ENCODE measurements around the gene LAMA2. TPM values are rescaled to one million over a fixed set of nuclear protein-coding genes. Genes with fewer than 3 reads are reported as not detected.

Gene LAMA2
- total RNA-seq, 1 experiment from 2014 or later, result 8.2 TPM

DNA sequence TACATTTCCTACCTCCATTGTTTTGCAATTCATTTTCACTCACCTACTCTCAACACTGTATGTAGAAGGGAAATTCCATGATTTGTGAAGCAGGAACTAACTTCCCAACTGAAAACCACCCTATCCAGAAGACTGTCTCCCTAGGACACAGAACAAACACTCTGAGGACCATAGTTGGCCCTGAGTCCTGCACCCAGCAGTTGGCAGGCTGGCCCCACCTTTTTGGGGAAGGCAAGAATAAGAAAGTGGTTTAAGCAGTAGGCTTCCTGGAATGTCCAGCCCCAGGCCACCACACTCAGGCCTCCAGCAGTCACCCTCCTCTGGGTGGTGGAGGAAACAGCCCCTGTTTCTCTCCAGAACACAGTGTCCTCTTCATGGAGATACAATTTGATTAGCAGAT lies 568.2 kb downstream of the LAMA2 start:
- Histone ChIP-seq H3K4me3 (replicated peaks in 1 of 2; ENCODE audit: low read depth in 1 of 2, low read length in 2 of 2) (no peak overlapping the region), H2AFZ (ENCODE audit: low read depth, low read length, poor library complexity, severe bottlenecking) (no peak overlapping the region), H4K20me1 (ENCODE audit: insufficient read depth) (no peaks in the 10 kb centered on the region), H3K79me2 (ENCODE audit: insufficient read depth, low read length) (no peaks in the 10 kb centered on the region), H3K9ac (ENCODE audit: low read length) (no peak overlapping the region), H3K9me2 (ENCODE audit: insufficient read depth) (no peaks in the 10 kb centered on the region), H3K36me3 (ENCODE audit: control insufficient read depth in 1 of 2, insufficient read depth in 2 of 2, low read length in 2 of 2) (no peaks in the 10 kb centered on the region), H3K27me3 (ENCODE audit: insufficient read depth, low read length) (no peaks in the 10 kb centered on the region), H3K4me2 (ENCODE audit: low read length) (no peak overlapping the region), H3K9me3 (ENCODE audit: control insufficient read depth in 1 of 2, insufficient read depth in 1 of 2, low read depth in 1 of 2, low read length in 2 of 2) (no peaks in the 10 kb centered on the region), H3K27ac (ENCODE audit: low read depth, low read length) (no peak overlapping the region), H3K4me1 (ENCODE audit: control insufficient read depth in 1 of 2, insufficient read depth in 2 of 2, low read length in 2 of 2) (no peaks in the 10 kb centered on the region)
- BruUV-seq (replicated peaks), result no TSS peak
- TF ChIP-seq, protein P1, sequence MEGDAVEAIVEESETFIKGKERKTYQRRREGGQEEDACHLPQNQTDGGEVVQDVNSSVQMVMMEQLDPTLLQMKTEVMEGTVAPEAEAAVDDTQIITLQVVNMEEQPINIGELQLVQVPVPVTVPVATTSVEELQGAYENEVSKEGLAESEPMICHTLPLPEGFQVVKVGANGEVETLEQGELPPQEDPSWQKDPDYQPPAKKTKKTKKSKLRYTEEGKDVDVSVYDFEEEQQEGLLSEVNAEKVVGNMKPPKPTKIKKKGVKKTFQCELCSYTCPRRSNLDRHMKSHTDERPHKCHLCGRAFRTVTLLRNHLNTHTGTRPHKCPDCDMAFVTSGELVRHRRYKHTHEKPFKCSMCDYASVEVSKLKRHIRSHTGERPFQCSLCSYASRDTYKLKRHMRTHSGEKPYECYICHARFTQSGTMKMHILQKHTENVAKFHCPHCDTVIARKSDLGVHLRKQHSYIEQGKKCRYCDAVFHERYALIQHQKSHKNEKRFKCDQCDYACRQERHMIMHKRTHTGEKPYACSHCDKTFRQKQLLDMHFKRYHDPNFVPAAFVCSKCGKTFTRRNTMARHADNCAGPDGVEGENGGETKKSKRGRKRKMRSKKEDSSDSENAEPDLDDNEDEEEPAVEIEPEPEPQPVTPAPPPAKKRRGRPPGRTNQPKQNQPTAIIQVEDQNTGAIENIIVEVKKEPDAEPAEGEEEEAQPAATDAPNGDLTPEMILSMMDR (IDR thresholded peaks at IDR 0.05 in 2 of 3, conservative IDR thresholded peaks at IDR 0.05 in 1 of 3; ENCODE audit: borderline replicate concordance in 1 of 3, insufficient read depth in 1 of 3, low read depth in 2 of 3, low read length in 2 of 3), result no peak
- TF ChIP-seq EZH2phosphoT487 (IDR thresholded peaks at IDR 0.05; ENCODE audit: borderline replicate concordance), result no peak
- TF ChIP-seq EGR1 (IDR thresholded peaks at IDR 0.05; ENCODE audit: low read depth), result no peak
- TF ChIP-seq CBX3 (IDR thresholded peaks at IDR 0.05; ENCODE audit: low read depth), result no peak
- TF ChIP-seq ZNF274 (IDR thresholded peaks at IDR 0.05; ENCODE audit: low read depth, low read length), result no peak
- no peak for TF ChIP-seq POLR2A (IDR thresholded peaks at IDR 0.05; ENCODE audit: borderline replicate concordance, extremely low read depth, insufficient read depth, insufficient read length)
- TF ChIP-seq ZFX (IDR thresholded peaks at IDR 0.05), result no peak
- TF ChIP-seq, protein P2, sequence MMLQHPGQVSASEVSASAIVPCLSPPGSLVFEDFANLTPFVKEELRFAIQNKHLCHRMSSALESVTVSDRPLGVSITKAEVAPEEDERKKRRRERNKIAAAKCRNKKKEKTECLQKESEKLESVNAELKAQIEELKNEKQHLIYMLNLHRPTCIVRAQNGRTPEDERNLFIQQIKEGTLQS (IDR thresholded peaks at IDR 0.05), result no peak
- no peak for TF ChIP-seq RAD21 (IDR thresholded peaks at IDR 0.05; ENCODE audit: low read depth)
- TF ChIP-seq EZH2 (IDR thresholded peaks at IDR 0.05), result no peak
- no peak for TF ChIP-seq CEBPB (IDR thresholded peaks at IDR 0.05; ENCODE audit: low read depth)
- TF ChIP-seq ELF1 (IDR thresholded peaks at IDR 0.05; ENCODE audit: borderline replicate concordance, low read depth), result no peak
- TF ChIP-seq, protein P3, sequence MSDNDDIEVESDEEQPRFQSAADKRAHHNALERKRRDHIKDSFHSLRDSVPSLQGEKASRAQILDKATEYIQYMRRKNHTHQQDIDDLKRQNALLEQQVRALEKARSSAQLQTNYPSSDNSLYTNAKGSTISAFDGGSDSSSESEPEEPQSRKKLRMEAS (IDR thresholded peaks at IDR 0.05), result no peak
- TF ChIP-seq FOSL1 (IDR thresholded peaks at IDR 0.05; ENCODE audit: low read depth), result no peak
- TF ChIP-seq POLR2AphosphoS5 (IDR thresholded peaks at IDR 0.05; ENCODE audit: low read depth, low read length), result no peak
- TF ChIP-seq, protein P4, sequence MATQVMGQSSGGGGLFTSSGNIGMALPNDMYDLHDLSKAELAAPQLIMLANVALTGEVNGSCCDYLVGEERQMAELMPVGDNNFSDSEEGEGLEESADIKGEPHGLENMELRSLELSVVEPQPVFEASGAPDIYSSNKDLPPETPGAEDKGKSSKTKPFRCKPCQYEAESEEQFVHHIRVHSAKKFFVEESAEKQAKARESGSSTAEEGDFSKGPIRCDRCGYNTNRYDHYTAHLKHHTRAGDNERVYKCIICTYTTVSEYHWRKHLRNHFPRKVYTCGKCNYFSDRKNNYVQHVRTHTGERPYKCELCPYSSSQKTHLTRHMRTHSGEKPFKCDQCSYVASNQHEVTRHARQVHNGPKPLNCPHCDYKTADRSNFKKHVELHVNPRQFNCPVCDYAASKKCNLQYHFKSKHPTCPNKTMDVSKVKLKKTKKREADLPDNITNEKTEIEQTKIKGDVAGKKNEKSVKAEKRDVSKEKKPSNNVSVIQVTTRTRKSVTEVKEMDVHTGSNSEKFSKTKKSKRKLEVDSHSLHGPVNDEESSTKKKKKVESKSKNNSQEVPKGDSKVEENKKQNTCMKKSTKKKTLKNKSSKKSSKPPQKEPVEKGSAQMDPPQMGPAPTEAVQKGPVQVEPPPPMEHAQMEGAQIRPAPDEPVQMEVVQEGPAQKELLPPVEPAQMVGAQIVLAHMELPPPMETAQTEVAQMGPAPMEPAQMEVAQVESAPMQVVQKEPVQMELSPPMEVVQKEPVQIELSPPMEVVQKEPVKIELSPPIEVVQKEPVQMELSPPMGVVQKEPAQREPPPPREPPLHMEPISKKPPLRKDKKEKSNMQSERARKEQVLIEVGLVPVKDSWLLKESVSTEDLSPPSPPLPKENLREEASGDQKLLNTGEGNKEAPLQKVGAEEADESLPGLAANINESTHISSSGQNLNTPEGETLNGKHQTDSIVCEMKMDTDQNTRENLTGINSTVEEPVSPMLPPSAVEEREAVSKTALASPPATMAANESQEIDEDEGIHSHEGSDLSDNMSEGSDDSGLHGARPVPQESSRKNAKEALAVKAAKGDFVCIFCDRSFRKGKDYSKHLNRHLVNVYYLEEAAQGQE (IDR thresholded peaks at IDR 0.05; ENCODE audit: low read depth), result no peak
- ChIA-PET POLR2A (no interaction called here), RAD21 (ENCODE audit: low non-redundant PET in 1 of 2, low total read pairs in 2 of 2, uncharacterized antibody in 2 of 2, unreplicated experiment in 2 of 2) (no interaction called here), CTCF (no interaction called here)
- DNase-seq (ENCODE audit: low read depth, low spot score), result no peak
- ATAC-seq, result no peak
- intact Hi-C loops (cut with micrococcal nuclease), result no loop called here
